NCI-H1048 (cell line): ENCODE results near the gene EAPP.
"Not testable (repeated sequence)": the region's sequence is repeated elsewhere in the genome, so short reads cannot be mapped to it uniquely, and the experiment has no call there.

ENCODE experiments used
- DNase-seq: peaks from one replicate; lab custom pipeline; 2025; lab: John Stamatoyannopoulos, UW

EAPP gene

DNA sequence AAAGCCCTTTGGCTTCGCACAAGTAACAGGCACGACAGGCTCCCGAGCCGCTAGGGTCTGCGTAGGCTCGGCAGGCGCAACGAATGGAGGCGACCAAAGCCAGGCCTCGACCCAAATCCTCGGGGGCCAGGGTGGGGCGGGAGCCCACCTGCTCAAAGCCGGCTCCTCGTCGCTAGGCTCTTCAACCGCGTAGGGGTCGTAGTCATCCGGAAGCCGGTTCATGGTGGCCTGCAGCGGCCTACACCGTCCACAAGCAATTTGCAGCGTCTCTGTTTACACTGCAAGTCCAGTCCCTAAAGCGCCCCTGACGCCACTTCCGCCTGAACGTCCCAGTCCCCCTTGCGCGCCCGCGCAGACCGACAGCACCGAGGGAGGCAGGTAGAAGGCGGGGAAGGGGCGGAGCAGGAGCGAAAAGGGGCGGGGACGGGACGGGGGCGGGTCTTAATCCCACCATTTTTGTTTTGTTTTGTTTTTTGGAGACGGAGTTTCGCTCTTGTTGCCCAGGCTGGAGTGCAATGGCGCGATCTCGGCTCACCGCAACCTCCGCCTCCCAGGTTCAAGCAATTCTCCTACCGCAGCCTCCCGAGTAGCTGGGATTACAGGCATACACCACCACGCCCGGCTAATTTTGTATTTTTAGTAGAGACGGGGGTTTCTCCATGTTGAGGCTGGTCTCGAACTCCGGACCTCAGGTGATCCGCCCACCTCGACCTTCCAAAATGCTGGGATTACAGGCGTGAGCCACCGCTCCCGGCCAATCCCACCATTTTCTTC lies at the start of gene EAPP:
TSS of gene EAPP (minus strand) at position 295 of the 774 bp plus-strand sequence. CDS start at position 222, 73 bp downstream.
- DNase-seq, result no peak

DNA sequence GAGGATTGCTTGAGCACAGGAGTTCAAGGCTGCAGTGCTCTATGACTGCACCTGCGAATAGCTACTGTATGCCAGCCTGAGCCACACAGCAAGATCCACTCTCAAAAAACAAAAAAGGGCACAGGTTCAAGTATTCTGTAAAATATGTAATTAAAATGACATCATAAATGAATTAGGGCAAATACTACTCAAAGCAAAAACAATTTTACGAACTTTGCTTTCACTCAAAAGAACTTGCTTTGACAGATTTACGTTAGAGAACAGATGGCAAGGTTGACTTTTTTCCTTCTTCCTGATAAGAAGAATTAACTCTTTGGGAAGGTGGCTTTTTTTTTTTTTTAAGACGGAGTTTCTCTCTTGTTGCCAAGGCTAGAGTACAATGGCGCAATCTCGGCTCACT lies 44.0 kb upstream of the EAPP start:
- no peak for DNase-seq

DNA sequence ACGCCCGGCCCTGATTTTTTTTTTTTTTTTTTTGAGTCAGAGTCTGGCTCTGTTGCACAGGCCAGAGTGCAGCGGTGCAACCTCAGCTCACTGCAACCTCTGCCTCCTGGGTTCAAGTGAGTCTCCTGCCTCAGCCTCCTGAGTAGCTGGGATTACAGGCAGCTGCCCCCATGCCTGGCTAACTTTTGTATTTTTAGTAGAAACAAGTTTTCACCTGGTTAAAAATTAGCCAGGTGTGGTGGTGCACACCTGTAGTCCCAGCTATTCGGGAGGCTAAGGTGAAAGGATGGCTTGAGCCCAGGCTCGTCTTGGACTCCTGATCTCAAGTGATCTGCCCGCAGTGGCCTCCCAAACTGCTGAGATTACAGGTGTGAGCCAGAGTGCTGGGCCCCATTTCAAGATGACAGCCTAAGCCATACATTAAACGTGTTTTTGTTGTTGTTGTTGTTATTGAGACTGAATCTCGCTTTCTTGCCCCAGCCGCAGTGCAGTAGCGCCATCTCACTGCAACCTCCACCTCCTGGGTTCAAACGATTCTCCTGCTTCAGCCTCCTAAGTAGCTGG lies 42.7 kb upstream of the EAPP start:
- DNase-seq, result no peak

- DNase-seq, result no peak
Observed at GRCh38 chr14:34580381-34580780, 40.9 kb upstream of the EAPP start.

- no peak for DNase-seq
Observed at GRCh38 chr14:34571771-34572170, 32.3 kb upstream of the EAPP start.

DNA sequence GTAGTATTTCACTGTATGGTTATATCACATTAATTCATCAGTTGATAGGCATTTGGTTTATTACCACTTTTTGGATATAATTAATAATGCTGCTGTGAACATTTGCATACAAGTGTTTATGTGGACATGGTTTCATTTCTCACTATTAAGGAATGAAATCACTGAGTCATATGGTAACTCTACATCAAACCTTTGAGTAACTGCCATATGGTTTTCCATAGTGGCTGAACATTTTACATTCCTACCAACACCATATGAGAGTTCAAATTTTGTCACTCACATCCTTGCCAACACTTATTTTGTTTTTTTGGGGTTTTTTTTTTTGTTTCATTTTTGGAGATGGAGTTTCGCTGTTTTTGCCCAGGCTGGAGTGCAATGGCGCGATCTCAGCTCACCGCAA lies 30.2 kb upstream of the EAPP start:
- DNase-seq, result no peak

GRCh38 chr14:34568803-34569202 lies 29.3 kb upstream of the EAPP start:
- DNase-seq, result no peak

- no peak for DNase-seq
Observed at GRCh38 chr14:34562776-34563150, 23.3 kb upstream of the EAPP start.

DNA sequence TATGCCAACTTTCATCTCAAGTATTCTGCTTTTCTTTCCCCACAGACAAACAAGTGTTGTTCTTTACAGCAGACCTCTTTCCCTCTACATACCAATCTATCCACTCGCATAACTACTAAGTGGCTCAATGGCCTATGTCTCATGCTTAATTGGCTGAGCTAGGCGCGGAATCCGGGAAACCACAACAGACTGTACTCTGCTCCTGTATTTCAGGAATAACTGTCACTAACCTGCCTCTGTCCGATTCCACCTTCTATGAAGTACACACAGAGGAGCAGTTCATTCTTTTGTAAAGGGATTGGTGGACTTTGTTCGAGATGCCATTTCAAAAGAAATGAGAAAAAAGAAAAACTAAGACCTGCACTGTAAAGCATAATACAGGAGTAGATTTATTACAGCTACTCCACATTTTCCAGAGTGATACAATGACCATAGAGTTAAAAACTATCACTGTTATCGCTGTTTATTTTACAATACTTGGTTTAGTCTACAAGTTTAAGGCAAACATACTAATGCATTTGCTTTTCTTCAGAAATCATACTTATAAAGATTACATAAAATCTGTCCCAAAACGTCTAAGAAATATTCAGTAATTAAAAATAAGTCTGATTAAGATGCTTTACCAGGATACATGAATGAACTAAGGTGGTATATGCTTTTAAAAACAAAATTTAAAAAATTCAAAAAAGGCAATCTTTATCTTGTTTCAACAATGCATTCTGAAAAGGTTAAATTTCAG lies 22.7 kb upstream of the EAPP start:
- not testable (repeated sequence) for DNase-seq

DNA sequence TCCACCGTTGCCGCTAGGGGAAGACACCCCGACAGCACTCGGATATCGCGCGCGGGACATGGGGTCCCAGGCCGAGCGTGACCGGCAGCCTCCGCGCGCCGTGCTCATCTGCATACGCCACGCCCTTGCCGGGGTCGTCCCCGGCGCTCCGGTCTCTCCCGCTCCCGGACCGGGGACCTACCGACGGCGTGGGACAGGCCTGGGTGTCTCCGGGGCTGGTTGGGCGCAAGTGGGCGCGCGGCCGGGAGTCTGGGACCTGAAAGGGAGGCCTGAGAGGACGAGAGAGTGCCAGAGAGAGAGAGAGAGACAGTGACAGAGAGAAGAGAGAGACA lies 17.0 kb upstream of the EAPP start:
- DNase-seq, result not testable (repeated sequence)

DNA sequence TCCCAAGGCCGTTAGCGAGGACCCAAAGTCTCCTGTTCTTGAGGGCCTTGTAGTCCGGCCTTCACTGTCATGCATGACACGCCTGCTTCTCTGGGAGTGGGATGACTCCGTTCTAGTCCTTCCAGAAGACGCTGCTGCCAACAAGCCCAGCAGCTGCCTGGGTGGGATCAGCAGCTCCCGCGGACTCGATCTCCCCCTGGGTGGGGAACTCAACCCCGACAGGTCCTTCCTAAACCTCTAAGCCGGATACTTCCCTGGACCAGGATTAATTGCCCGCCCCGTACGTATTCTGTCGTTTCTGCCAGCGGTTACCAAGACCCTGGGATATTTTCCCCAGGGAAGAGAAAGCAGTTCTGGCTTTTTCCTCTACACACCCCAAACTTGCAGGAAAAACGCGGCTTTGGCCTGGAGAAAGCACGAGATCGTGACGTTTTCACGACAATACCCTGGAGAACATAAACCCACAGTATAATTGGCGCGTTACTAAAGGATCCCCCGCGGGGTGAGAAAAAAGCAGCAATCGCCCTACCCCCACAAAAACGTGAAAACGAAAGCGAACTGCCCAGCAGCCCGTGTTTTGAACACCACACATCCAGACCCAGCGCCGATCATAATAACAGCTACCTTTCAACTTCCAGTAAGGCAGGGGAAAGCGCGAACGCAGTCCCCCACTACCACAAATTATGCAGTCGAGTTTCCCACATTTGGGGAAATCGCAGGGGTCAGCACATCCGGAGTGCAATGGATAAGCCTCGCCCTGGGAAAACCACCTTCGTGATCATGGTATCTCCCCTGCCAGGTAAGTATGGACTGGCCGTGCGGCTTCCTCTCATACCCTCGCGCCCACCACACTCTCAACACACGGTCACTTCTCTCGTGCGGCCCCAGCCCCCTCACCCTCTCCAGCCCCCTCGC lies 16.3 kb upstream of the EAPP start:
- not testable (repeated sequence) for DNase-seq

DNA sequence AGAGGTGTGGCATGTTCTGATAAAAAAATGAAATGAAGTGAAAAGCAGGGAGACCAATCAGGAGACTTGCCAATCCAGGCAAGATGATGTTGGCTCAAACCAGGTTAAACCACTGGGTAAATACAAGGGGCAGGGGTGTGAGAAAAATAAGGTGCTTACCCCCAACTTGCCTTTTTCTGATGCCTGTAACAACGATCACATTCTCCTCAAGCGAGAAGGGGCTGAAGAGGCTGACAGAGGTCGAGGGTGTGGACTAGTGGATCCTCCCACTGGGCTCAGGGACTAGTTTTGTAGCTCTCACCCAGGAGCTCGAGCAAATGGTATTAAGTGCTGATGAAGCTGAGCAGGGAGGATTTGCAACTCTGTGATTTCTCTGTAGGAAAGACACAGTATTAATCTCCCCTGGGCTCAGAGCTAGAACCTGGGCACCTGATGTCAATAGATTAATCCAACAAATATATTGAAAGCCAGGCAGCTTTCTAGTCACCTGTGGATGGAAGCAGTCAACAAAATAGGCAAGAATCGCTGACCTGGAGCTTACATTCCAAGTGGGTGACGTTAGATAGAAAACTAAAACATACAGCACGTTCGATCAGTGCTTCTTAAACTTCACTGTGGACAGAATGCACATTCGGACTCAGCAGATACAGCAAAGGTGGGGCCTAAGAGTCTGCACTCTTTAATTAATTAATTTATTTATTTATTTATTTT lies 15.2 kb upstream of the EAPP start:
- DNase-seq, result no peak

GRCh38 chr14:34549276-34549966 lies 9.9 kb upstream of the EAPP start:
- DNase-seq, result not testable (repeated sequence)

- DNase-seq, result no peak
Observed at GRCh38 chr14:34548472-34548981, 9.0 kb upstream of the EAPP start.

DNA sequence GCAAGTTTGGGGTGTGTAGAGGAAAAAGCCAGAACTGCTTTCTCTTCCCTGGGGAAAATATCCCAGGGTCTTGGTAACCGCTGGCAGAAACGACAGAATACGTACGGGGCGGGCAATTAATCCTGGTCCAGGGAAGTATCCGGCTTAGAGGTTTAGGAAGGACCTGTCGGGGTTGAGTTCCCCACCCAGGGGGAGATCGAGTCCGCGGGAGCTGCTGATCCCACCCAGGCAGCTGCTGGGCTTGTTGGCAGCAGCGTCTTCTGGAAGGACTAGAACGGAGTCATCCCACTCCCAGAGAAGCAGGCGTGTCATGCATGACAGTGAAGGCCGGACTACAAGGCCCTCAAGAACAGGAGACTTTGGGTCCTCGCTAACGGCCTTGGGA lies 7.6 kb upstream of the EAPP start:
- not testable (repeated sequence) for DNase-seq

- DNase-seq, result not testable (repeated sequence)
Observed at GRCh38 chr14:34546272-34547135, 7.0 kb upstream of the EAPP start.

DNA sequence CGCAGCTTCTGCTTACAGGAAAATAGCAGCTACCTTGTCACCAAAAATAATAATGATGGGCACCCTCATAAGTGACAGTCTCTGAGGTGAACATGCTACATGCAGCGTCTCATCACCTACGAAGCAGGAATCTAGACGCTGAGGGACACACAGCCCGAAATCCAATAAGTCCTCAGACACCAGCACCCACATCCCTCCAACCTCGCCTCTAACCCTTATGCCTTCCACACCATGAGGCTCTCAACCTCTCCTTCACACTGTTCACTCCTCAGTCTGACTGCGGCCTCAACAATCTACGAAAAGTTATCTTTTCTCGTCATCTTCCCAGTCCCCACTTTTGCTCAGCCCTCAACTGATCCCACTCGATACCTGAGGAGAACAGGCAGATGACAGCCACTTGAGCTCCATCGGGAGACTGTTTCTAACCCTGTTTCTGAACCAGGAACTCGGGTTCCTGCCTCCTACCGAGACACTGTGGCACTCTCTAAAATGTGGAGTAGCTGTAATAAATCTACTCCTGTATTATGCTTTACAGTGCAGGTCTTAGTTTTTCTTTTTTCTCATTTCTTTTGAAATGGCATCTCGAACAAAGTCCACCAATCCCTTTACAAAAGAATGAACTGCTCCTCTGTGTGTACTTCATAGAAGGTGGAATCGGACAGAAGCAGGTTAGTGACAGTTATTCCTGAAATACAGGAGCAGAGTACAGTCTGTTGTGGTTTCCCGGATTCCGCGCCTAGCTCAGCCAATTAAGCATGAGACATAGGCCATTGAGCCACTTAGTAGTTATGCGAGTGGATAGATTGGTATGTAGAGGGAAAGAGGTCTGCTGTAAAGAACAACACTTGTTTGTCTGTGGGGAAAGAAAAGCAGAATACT lies 919 bp upstream of the EAPP start:
- not testable (repeated sequence) for DNase-seq

- no peak for DNase-seq
Observed at GRCh38 chr14:34538871-34539406, 562 bp downstream of the EAPP start.
